Tibial nerve (tissue), 4 donors: ENCODE measurements around the gene SMYD3. TPM values are rescaled to one million over a fixed set of nuclear protein-coding genes. Genes with fewer than 3 reads are reported as not detected.

Experiments
- DNase-seq, 2 donors: peaks; one replicate each; pipeline ENCODE4 v3.0.0-alpha.2; 2019; ENCODE audit warnings: low spot score in 2 of 2
- H3K27ac ChIP-seq, 4 donors: fragments of 200-600 bp; sonication (generic) in 3 of 4; one replicate each; pipeline ENCODE4 v1.5.1; 2017 to 2019; ENCODE audit warnings: mild to moderate bottlenecking in 1 of 4
- H3K27me3 ChIP-seq, 2 donors: fragments of 200-600 bp; sonication (generic) in 1 of 2; one replicate each; pipeline versions ENCODE4 v1.5.1 to v1.6.0; 2017 to 2019
- H3K36me3 ChIP-seq, 3 donors: fragments of 200-600 bp; sonication (generic); one replicate each; pipeline ENCODE4 v1.5.1; 2018 to 2019
- H3K4me1 ChIP-seq, 4 donors: fragments of 200-600 bp; sonication (generic) in 3 of 4; one replicate each; pipeline ENCODE4 v1.5.1; 2017 to 2019
- H3K4me3 ChIP-seq, 4 donors: fragments of 200-600 bp; sonication (generic) in 3 of 4; one replicate each; pipeline ENCODE4 v1.5.1; 2017 to 2019; ENCODE audit warnings: mild to moderate bottlenecking in 1 of 4, moderate library complexity in 1 of 4
- H3K9me3 ChIP-seq, 4 donors: fragments of 200-600 bp; sonication (generic) in 3 of 4; one replicate each; pipeline ENCODE4 v1.5.1; 2017 to 2019
- EP300 ChIP-seq, 2 donors: sonication (generic); formaldehyde crosslinking; IDR thresholded peaks; one replicate each; pipeline ENCODE4 v1.6.1; 2017; ENCODE audit warnings: antibody characterized with exemption in 2 of 2, mild to moderate bottlenecking in 1 of 2
- POLR2A ChIP-seq, 2 donors: fragments of 450-650 bp; IDR thresholded peaks; one replicate each; pipeline ENCODE4 v1.6.1; 2017; ENCODE audit warnings: antibody characterized with exemption in 2 of 2, mild to moderate bottlenecking in 2 of 2, moderate library complexity in 2 of 2
- WGBS, 2 donors: methylation state at CpG; one replicate each; pipeline ENCODE4 v1.1.5; 2018; 5-methylcytosine and 5-hydroxymethylcytosine counted together
- total RNA-seq, 4 donors: library from RNA; depleted of rRNA; stranded (reverse); fragments of >200 nt; gene quantifications; one replicate each; pipeline ENCODE4 v1.1.0, GENCODE V29; 2016
- TF ChIP-seq, protein P1 (sequence below), 5 experiments: fragments of 200-600 bp in 3 of 5; fragments of 450-650 bp in 2 of 5; sonication (generic) in 3 of 5; IDR thresholded peaks; one replicate each; pipeline ENCODE4 v1.5.1; 2016 to 2019; ENCODE audit warnings: antibody characterized with exemption in 5 of 5, mild to moderate bottlenecking in 3 of 5, moderate library complexity in 2 of 5

SMYD3 gene
- total RNA-seq, 4 donors from 2014 or later = 22.2 to 30.3 (median 27.0) TPM

- DNase-seq = no peak
- H3K4me1 ChIP-seq = no peaks in the 10 kb centered on the region
- H3K36me3 ChIP-seq = no peaks in the 10 kb centered on the region
- H3K27me3 ChIP-seq = no peaks in the 10 kb centered on the region
- no peak overlapping the region for H3K4me3 ChIP-seq
- 92 to 95% methylated on average over 8 of the region's 8 CpGs for WGBS, 2 donors
- no peaks in the 10 kb centered on the region for H3K9me3 ChIP-seq
- no peak overlapping the region for H3K27ac ChIP-seq
- TF ChIP-seq, protein P1, sequence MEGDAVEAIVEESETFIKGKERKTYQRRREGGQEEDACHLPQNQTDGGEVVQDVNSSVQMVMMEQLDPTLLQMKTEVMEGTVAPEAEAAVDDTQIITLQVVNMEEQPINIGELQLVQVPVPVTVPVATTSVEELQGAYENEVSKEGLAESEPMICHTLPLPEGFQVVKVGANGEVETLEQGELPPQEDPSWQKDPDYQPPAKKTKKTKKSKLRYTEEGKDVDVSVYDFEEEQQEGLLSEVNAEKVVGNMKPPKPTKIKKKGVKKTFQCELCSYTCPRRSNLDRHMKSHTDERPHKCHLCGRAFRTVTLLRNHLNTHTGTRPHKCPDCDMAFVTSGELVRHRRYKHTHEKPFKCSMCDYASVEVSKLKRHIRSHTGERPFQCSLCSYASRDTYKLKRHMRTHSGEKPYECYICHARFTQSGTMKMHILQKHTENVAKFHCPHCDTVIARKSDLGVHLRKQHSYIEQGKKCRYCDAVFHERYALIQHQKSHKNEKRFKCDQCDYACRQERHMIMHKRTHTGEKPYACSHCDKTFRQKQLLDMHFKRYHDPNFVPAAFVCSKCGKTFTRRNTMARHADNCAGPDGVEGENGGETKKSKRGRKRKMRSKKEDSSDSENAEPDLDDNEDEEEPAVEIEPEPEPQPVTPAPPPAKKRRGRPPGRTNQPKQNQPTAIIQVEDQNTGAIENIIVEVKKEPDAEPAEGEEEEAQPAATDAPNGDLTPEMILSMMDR (IDR thresholded peaks at IDR 0.05) = no peak
- no peak for TF ChIP-seq POLR2A (IDR thresholded peaks at IDR 0.05)
- TF ChIP-seq EP300 (IDR thresholded peaks at IDR 0.05) = no peak
Measured at GRCh38 chr1:246170574-246171261, 336.4 kb downstream of the SMYD3 start.

GRCh38 chr1:246169486-246169885 lies 337.6 kb downstream of the SMYD3 start:
- H3K27me3 ChIP-seq = no peaks in the 10 kb centered on the region
- DNase-seq = no peak
- H3K4me1 ChIP-seq = no peaks in the 10 kb centered on the region
- no peak overlapping the region for H3K4me3 ChIP-seq
- TF ChIP-seq EP300 (IDR thresholded peaks at IDR 0.05) = no peak
- no peak for TF ChIP-seq POLR2A (IDR thresholded peaks at IDR 0.05)
- 95 to 96% methylated on average over 8 of the region's 8 CpGs for WGBS, 2 donors
- no peak overlapping the region for H3K27ac ChIP-seq
- H3K9me3 ChIP-seq = no peaks in the 10 kb centered on the region
- no peaks in the 10 kb centered on the region for H3K36me3 ChIP-seq

- 72 to 73% methylated on average over 5 of the region's 5 CpGs for WGBS, 2 donors
- no peaks in the 10 kb centered on the region for H3K4me1 ChIP-seq
- no peak for TF ChIP-seq EP300 (IDR thresholded peaks at IDR 0.05)
- TF ChIP-seq, protein P1 (IDR thresholded peaks at IDR 0.05) = no peak
- TF ChIP-seq POLR2A (IDR thresholded peaks at IDR 0.05) = no peak
Measured at GRCh38 chr1:246169019-246169418, 338.1 kb downstream of the SMYD3 start.

DNA sequence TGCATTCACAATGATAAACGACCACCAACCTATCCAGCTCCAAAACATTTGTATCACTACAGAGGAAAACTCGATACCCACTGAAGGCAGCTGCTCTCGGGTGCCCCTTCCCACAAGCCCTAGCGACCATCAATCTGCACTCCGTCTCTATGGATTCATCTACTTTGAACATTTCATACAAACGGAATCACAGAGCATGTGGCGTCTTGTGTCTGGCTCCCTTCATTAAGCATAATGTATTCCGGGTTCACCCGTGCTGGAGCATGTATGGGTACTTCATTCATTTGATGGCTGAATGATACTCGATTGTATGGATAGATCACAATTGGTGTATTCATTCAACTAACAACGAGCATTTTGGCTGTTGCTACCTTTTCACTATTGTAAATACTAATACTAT lies 340.2 kb downstream of the SMYD3 start:
- H3K9me3 ChIP-seq = no peaks in the 10 kb centered on the region
- H3K4me1 ChIP-seq = no peaks in the 10 kb centered on the region
- DNase-seq = no peak
- no peak for TF ChIP-seq EP300 (IDR thresholded peaks at IDR 0.05)
- TF ChIP-seq, protein P1 (IDR thresholded peaks at IDR 0.05) = no peak
- no peak for TF ChIP-seq POLR2A (IDR thresholded peaks at IDR 0.05)
- H3K27ac ChIP-seq = no peak overlapping the region
- no peaks in the 10 kb centered on the region for H3K27me3 ChIP-seq
- no peak overlapping the region for H3K4me3 ChIP-seq
- H3K36me3 ChIP-seq = no peaks in the 10 kb centered on the region
- WGBS, 2 donors = 89% methylated on average over 11 of the region's 11 CpGs

More at GRCh38 chr1:246169019-246169418, 338.1 kb downstream of the SMYD3 start:
- Histone ChIP-seq H3K9me3 (no peaks in the 10 kb centered on the region), H3K27ac (no peak overlapping the region), H3K36me3 (no peaks in the 10 kb centered on the region), H3K27me3 (no peaks in the 10 kb centered on the region), H3K4me3 (no peak overlapping the region)
- no peak for DNase-seq

GRCh38 chr1:246165826-246166709 lies 341.0 kb downstream of the SMYD3 start:
- Histone ChIP-seq H3K4me1 (no peaks in the 10 kb centered on the region), H3K4me3 (no peak overlapping the region), H3K36me3 (no peaks in the 10 kb centered on the region), H3K27ac (no peak overlapping the region), H3K9me3 (no peaks in the 10 kb centered on the region), H3K27me3 (no peaks in the 10 kb centered on the region)
- DNase-seq = no peak
- TF ChIP-seq EP300 (IDR thresholded peaks at IDR 0.05) (no peak), POLR2A (IDR thresholded peaks at IDR 0.05) (no peak)
- TF ChIP-seq, protein P1 (IDR thresholded peaks at IDR 0.05) = no peak
- 80 to 84% methylated on average over 7 of the region's 7 CpGs for WGBS, 2 donors
